OCI-LY3 (cell line): ENCODE measurements around the gene EHMT1.

Source experiments
- H2AFZ ChIP-seq: fragments of 200-600, 300-600 bp; shearing (Covaris generic); 2 replicates; pipeline ENCODE4 v1.6.0; 2014; ENCODE audit warnings: antibody characterized with exemption, low read depth, low read length
- H3K27ac ChIP-seq: fragments of 200-600, 300-600 bp; sonication (generic); 2 replicates; pipeline ENCODE4 v1.5.1; 2014; ENCODE audit warnings: mild to moderate bottlenecking, low read length, moderate library complexity, mixed read lengths
- H3K27me3 ChIP-seq: fragments of 200-600, 300-600 bp; sonication (generic); 2 replicates; pipeline ENCODE4 v1.6.1; 2014; ENCODE audit warnings: low read depth, low read length, mixed read lengths
- H3K36me3 ChIP-seq: fragments of 200-600, 300-600 bp; sonication (generic); replicated peaks from 2 replicates; pipeline ENCODE3; 2014; ENCODE audit warnings: low read depth, low read length, mixed read lengths
- H3K4me1 ChIP-seq: fragments of 300-600, 200-600 bp; sonication (generic); 2 replicates; pipeline ENCODE4 v1.6.1; 2014; ENCODE audit warnings: low read length, mixed read lengths
- H3K4me2 ChIP-seq: fragments of 200-600, 300-600 bp; sonication (generic); 2 replicates; pipeline ENCODE4 v1.6.1; 2014; ENCODE audit warnings: low read length, mixed read lengths
- H3K4me3 ChIP-seq: fragments of 300-600, 200-600 bp; sonication (generic); 2 replicates; pipeline ENCODE4 v1.5.1; 2014; ENCODE audit warnings: antibody characterized with exemption, mild to moderate bottlenecking, low read length, moderate library complexity
- H3K79me2 ChIP-seq: fragments of 300-600, 200-600 bp; shearing (Covaris generic); 2 replicates; pipeline ENCODE4 v1.6.1; 2014; ENCODE audit warnings: mild to moderate bottlenecking, low read length, mixed read lengths
- H3K9ac ChIP-seq: fragments of 300-600, 200-600 bp; shearing (Covaris generic); 2 replicates; pipeline ENCODE4 v1.6.0; 2014; ENCODE audit warnings: mild to moderate bottlenecking, low read length, moderate library complexity
- H3K9me3 ChIP-seq: fragments of 200-600, 300-600 bp; shearing (Covaris generic); 2 replicates; pipeline ENCODE4 v1.6.1; 2014; ENCODE audit warnings: low read length, mixed read lengths; ENCODE audit not compliant: insufficient read depth
- H4K20me1 ChIP-seq: fragments of 200-600, 300-600 bp; sonication (generic); 2 replicates; pipeline ENCODE4 v1.6.1; 2016; ENCODE audit warnings: low read length, mixed read lengths; ENCODE audit not compliant: insufficient read depth
- EZH2phosphoT487 ChIP-seq: fragments of 200-600 bp; shearing (Covaris generic); IDR thresholded peaks from 2 replicates; pipeline ENCODE4 v1.6.1; 2018; ENCODE audit warnings: antibody characterized with exemption, mixed run types, low read depth
- TF ChIP-seq, protein P1 (sequence below): fragments of 200-600, 300-600 bp; sonication (generic); IDR thresholded peaks from 2 replicates; pipeline ENCODE4 v1.5.1; 2014; ENCODE audit warnings: antibody characterized with exemption, low read length, low read depth

EHMT1 gene

DNA sequence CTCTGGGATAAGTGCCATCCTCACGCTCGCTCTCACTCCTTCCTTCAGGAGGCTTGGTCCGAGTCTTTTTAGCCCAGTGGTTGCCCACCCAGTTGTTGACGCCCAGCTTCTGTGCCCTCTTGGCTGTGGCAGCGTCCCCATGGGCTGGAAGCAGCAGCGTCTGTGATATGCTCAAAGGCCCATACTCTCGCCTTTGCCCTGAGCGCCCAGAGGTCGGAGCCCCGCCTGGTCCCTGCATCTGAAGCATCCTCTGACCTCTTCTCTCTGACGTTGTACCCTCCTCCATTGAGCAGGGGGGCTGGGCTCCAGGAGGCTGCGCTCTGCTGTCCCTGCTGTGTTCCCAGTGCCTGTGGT lies 180.8 kb downstream of the EHMT1 start:
- TF ChIP-seq EZH2phosphoT487, result no peak
- TF ChIP-seq, protein P1, sequence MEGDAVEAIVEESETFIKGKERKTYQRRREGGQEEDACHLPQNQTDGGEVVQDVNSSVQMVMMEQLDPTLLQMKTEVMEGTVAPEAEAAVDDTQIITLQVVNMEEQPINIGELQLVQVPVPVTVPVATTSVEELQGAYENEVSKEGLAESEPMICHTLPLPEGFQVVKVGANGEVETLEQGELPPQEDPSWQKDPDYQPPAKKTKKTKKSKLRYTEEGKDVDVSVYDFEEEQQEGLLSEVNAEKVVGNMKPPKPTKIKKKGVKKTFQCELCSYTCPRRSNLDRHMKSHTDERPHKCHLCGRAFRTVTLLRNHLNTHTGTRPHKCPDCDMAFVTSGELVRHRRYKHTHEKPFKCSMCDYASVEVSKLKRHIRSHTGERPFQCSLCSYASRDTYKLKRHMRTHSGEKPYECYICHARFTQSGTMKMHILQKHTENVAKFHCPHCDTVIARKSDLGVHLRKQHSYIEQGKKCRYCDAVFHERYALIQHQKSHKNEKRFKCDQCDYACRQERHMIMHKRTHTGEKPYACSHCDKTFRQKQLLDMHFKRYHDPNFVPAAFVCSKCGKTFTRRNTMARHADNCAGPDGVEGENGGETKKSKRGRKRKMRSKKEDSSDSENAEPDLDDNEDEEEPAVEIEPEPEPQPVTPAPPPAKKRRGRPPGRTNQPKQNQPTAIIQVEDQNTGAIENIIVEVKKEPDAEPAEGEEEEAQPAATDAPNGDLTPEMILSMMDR, result no peak
- Histone ChIP-seq H3K27me3 (no peaks in the 10 kb centered on the region), H3K9me3 (no peaks in the 10 kb centered on the region), H3K27ac (no peak overlapping the region), H3K79me2 (no peaks in the 10 kb centered on the region), H4K20me1 (no peaks in the 10 kb centered on the region), H3K4me2 (no peak overlapping the region), H3K36me3 (peaks cover 80% of the 10 kb centered on the region), H3K9ac (no peak overlapping the region), H2AFZ (no peak overlapping the region), H3K4me1 (no peaks in the 10 kb centered on the region), H3K4me3 (no peak overlapping the region)

- Histone ChIP-seq H3K9me3 (no peaks in the 10 kb centered on the region), H3K36me3 (peaks cover 80% of the 10 kb centered on the region), H3K9ac (no peak overlapping the region), H3K4me3 (no peak overlapping the region), H2AFZ (no peak overlapping the region), H3K79me2 (peaks cover 6% of the 10 kb centered on the region; the same call in 1 of the 2 replicates), H3K27ac (no peak overlapping the region), H3K4me2 (no peak overlapping the region), H3K27me3 (no peaks in the 10 kb centered on the region), H3K4me1 (no peaks in the 10 kb centered on the region), H4K20me1 (no peaks in the 10 kb centered on the region; the same call in 1 of the 2 replicates)
- TF ChIP-seq EZH2phosphoT487, result no peak
- TF ChIP-seq, protein P1, result no peak
Measured at GRCh38 chr9:137800196-137801022, 181.6 kb downstream of the EHMT1 start.

DNA sequence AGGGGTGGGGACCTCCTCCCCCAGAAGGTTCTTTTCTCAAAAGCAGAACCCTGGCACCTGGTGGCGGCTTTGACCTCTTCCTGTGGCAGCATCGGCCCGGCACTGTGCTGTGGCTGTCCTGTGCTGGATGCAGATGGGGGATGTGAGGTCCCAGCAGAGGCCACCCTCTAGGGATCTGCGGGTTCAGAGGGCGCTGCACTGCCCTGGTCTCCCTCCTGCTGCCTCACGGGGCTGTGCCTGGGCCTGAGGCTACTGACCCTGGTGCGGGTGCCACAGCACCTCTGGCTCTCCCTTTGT lies 182.2 kb downstream of the EHMT1 start:
- H3K36me3 ChIP-seq, result peaks cover 75% of the 10 kb centered on the region
- TF ChIP-seq, protein P1, result no peak
- TF ChIP-seq EZH2phosphoT487, result no peak
- no peak overlapping the region for H3K4me3 ChIP-seq
- H3K4me1 ChIP-seq, result no peaks in the 10 kb centered on the region
- no peaks in the 10 kb centered on the region; the same call in 1 of the 2 replicates for H4K20me1 ChIP-seq
- no peaks in the 10 kb centered on the region for H3K9me3 ChIP-seq
- H3K27ac ChIP-seq, result no peak overlapping the region
- H2AFZ ChIP-seq, result no peak overlapping the region
- peaks cover 6% of the 10 kb centered on the region; the same call in 1 of the 2 replicates for H3K79me2 ChIP-seq
- H3K9ac ChIP-seq, result no peak overlapping the region
- no peak overlapping the region for H3K4me2 ChIP-seq
- H3K27me3 ChIP-seq, result no peaks in the 10 kb centered on the region

GRCh38 chr9:137802021-137802420 lies 183.2 kb downstream of the EHMT1 start:
- H3K79me2 ChIP-seq, result peaks cover 6% of the 10 kb centered on the region; the same call in 1 of the 2 replicates
- no peaks in the 10 kb centered on the region for H3K9me3 ChIP-seq
- no peak overlapping the region for H3K27ac ChIP-seq
- no peak overlapping the region for H2AFZ ChIP-seq
- TF ChIP-seq, protein P1, result no peak
- no peak for TF ChIP-seq EZH2phosphoT487
- no peaks in the 10 kb centered on the region; the same call in 1 of the 2 replicates for H4K20me1 ChIP-seq
- H3K4me1 ChIP-seq, result no peaks in the 10 kb centered on the region
- H3K9ac ChIP-seq, result no peak overlapping the region
- no peaks in the 10 kb centered on the region for H3K27me3 ChIP-seq
- H3K36me3 ChIP-seq, result peaks cover 68% of the 10 kb centered on the region
- no peak overlapping the region for H3K4me3 ChIP-seq
- H3K4me2 ChIP-seq, result no peak overlapping the region
